HEK293 (cell line): ENCODE results near the gene TMEM174.

Source experiments
- CTCF ChIA-PET: fragments of 350-600 bp; formaldehyde crosslinking; extraction: SDS; loops from one replicate; lab custom pipeline; 2021; ENCODE audit warnings: antibody characterized with exemption; lab: Yijun Ruan, JAX
- POLR2A ChIA-PET: fragments of 300-600 bp; formaldehyde crosslinking; extraction: SDS; loops from one replicate; lab custom pipeline; 2020; ENCODE audit warnings: antibody characterized with exemption, inconsistent platforms; lab: Yijun Ruan, JAX
- H3K27ac ChIP-seq: fragments of 200-500 bp; sonication (Bioruptor generic); 2 replicates; pipeline ENCODE4 v1.5.1; 2014; ENCODE audit warnings: low read depth, low read length, control low read depth, inconsistent platforms; ENCODE audit errors: extremely low read depth
- H3K36me3 ChIP-seq, 2 experiments: fragments of 200-500 bp in 1 of 2; sonication (Bioruptor generic) in 1 of 2; 1 replicate in 1 of 2; 2 replicates in 1 of 2; pipeline ENCODE4 v1.5.1; 2014 to 2017; ENCODE audit warnings: inconsistent platforms in 2 of 2, low read length in 2 of 2; ENCODE audit not compliant: control insufficient read depth in 2 of 2, insufficient read depth in 1 of 2
- H3K4me1 ChIP-seq: fragments of 200-500 bp; sonication (Bioruptor generic); 2 replicates; pipeline ENCODE4 v1.5.1; 2014; ENCODE audit warnings: mild to moderate bottlenecking, low read length, inconsistent platforms; ENCODE audit not compliant: control insufficient read depth, insufficient read depth
- H3K4me3 ChIP-seq: 2 replicates; pipeline ENCODE4 v1.5.1; 2011; ENCODE audit warnings: low read depth, mild to moderate bottlenecking, control low read depth, low read length, moderate library complexity
- H3K9me3 ChIP-seq: fragments of 200-500 bp; sonication (Bioruptor generic); 2 replicates; pipeline ENCODE4 v1.5.1; 2014; ENCODE audit warnings: low read depth, low read length, inconsistent platforms; ENCODE audit not compliant: control insufficient read depth, insufficient read depth
- PRDM10 ChIP-seq: fragments of 450-650 bp; formaldehyde crosslinking; IDR thresholded peaks from 2 replicates; pipeline ENCODE4 v1.5.1; 2016; ENCODE audit warnings: missing biosample characterization, missing genetic modification characterization
- YY2 ChIP-seq: fragments of 450-650 bp; formaldehyde crosslinking; IDR thresholded peaks from 2 replicates; pipeline ENCODE4 v1.5.1; 2016; ENCODE audit warnings: missing biosample characterization, missing genetic modification characterization
- ZBTB44 ChIP-seq: fragments of 450-650 bp; IDR thresholded peaks from 2 replicates; pipeline ENCODE4 v1.5.1; 2018; ENCODE audit warnings: missing biosample characterization, mild to moderate bottlenecking, missing genetic modification characterization
- ZBTB7A ChIP-seq: fragments of 450-650 bp; formaldehyde crosslinking; IDR thresholded peaks from 2 replicates; pipeline ENCODE4 v1.5.1; 2016; ENCODE audit warnings: low read depth, missing biosample characterization, missing genetic modification characterization
- ZIC2 ChIP-seq: fragments of 450-650 bp; formaldehyde crosslinking; IDR thresholded peaks from 2 replicates; pipeline ENCODE4 v1.5.1; 2016; ENCODE audit warnings: missing biosample characterization, missing genetic modification characterization
- ZNF112 ChIP-seq: fragments of 450-650 bp; formaldehyde crosslinking; IDR thresholded peaks from 2 replicates; pipeline ENCODE4 v1.5.0; 2017; ENCODE audit warnings: missing biosample characterization, missing genetic modification characterization
- ZNF148 ChIP-seq: fragments of 450-650 bp; formaldehyde crosslinking; IDR thresholded peaks from 2 replicates; pipeline ENCODE4 v1.5.0; 2017; ENCODE audit warnings: missing biosample characterization, missing genetic modification characterization, borderline replicate concordance
- ZNF16 ChIP-seq: fragments of 450-650 bp; formaldehyde crosslinking; IDR thresholded peaks from 2 replicates; pipeline ENCODE4 v1.5.1; 2016; ENCODE audit warnings: low read depth, missing biosample characterization, missing genetic modification characterization
- ZNF19 ChIP-seq: fragments of 450-650 bp; formaldehyde crosslinking; IDR thresholded peaks from 2 replicates; pipeline ENCODE4; 2016; ENCODE audit warnings: missing biosample characterization, missing genetic modification characterization, low read depth
- ZNF223 ChIP-seq: fragments of 450-650 bp; formaldehyde crosslinking; IDR thresholded peaks from 2 replicates; pipeline ENCODE4 v1.5.1; 2016; ENCODE audit warnings: missing biosample characterization, missing genetic modification characterization
- ZNF266 ChIP-seq: fragments of 450-650 bp; formaldehyde crosslinking; IDR thresholded peaks from 2 replicates; pipeline ENCODE4 v1.5.1; 2016; ENCODE audit warnings: missing biosample characterization, missing genetic modification characterization, low read depth
- ZNF335 ChIP-seq: fragments of 450-650 bp; formaldehyde crosslinking; conservative IDR thresholded peaks from 2 replicates; pipeline ENCODE4 v1.5.1; 2016; ENCODE audit warnings: missing biosample characterization, missing genetic modification characterization
- ZNF423 ChIP-seq: fragments of 450-650 bp; formaldehyde crosslinking; IDR thresholded peaks from 2 replicates; pipeline ENCODE4 v1.5.1; 2016; ENCODE audit warnings: missing biosample characterization, missing genetic modification characterization
- ZNF473 ChIP-seq: fragments of 450-650 bp; formaldehyde crosslinking; IDR thresholded peaks from 2 replicates; pipeline ENCODE4 v1.5.1; 2017; ENCODE audit warnings: missing biosample characterization, missing genetic modification characterization
- ZNF610 ChIP-seq: fragments of 450-650 bp; formaldehyde crosslinking; IDR thresholded peaks from 2 replicates; pipeline ENCODE4 v1.5.1; 2016; ENCODE audit warnings: missing biosample characterization, missing genetic modification characterization, borderline replicate concordance
- ZNF660 ChIP-seq: fragments of 450-650 bp; IDR thresholded peaks from 2 replicates; pipeline ENCODE4 v1.5.1; 2018; ENCODE audit warnings: missing biosample characterization, mild to moderate bottlenecking, missing genetic modification characterization
- TF ChIP-seq, protein P1 (sequence below): fragments of 450-650 bp; formaldehyde crosslinking; IDR thresholded peaks from 2 replicates; pipeline ENCODE4 v1.5.1; 2016; ENCODE audit warnings: missing biosample characterization, missing genetic modification characterization

Gene TMEM174

DNA sequence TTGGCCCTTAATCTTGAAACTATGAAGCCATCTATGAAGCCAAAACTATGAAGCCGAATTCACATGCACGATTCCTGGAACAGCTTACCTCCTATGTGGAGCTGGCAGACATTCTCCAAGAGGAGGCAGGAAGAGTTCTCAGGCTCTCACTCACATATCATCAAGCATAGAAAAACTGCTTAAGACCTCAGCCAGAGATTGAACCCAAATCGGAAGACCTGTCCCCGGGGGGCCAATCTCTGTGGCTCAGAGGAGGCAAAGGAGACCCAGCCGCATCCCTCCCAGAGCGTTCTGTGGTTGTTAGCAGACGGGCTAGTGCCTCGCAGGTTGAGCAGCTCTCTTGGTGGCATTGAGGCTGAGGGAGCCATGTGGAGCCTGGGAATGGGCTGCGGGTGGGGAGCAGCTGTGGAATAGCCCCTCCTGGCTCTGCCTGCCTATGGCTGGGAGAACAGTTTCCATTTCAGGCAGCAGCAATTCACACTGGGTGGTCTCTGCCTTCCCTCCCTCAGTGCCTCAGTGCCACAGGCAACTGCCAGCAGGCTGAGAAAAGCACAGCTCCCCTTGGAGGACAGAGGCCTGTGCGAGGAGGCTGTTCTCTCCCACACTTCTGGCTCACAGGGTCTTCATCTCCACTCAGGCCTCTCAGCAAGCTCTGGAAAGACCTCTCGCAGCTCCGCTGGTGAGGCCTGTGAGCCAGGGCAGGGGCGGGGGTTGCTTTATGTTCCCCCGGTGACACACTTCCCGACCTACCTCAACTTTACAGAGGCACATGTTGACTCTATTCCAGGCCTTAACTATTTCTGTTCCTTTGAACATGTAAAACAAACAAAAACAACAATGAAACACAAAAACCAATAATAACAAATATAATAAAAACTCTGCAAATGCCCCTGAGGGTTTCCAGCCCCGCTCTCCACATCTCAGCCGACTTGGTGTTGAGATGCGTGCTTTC is 17.4 kb upstream of the TMEM174 start:
- Histone ChIP-seq H3K9me3 (no peaks in the 10 kb centered on the region), H3K4me3 (no peak overlapping the region), H3K4me1 (no peaks in the 10 kb centered on the region)
- CTCF ChIA-PET: interaction anchor here (0.8 kb wide), 1 partner anchor 46 kb away, joined by 4 read pairs; no protein-coding TSS in a partner anchor
- no peak for TF ChIP-seq ZNF335
- peak; percentile 37; the same call in 1 of the 2 replicates for TF ChIP-seq ZIC2 (tag by site-specific recombination)
- TF ChIP-seq, all 188 proteins: peak for 1
- H3K27ac ChIP-seq: no peak overlapping the region
- POLR2A ChIA-PET: no interaction called here
- no peaks in the 10 kb centered on the region for H3K36me3 ChIP-seq

GRCh38 chr5:73157414-73158303 is 15.3 kb upstream of the TMEM174 start:
- Histone ChIP-seq H3K36me3 (no peaks in the 10 kb centered on the region), H3K27ac (no peak overlapping the region), H3K4me3 (no peak overlapping the region), H3K4me1 (no peaks in the 10 kb centered on the region), H3K9me3 (no peaks in the 10 kb centered on the region)
- CTCF ChIA-PET: interaction anchor here (1.8 kb wide), 1 partner anchor 13 kb away, joined by 5 read pairs; no protein-coding TSS in a partner anchor
- TF ChIP-seq PRDM10 (peak; percentile 58), ZNF148 (tag by site-specific recombination) (no peak)
- POLR2A ChIA-PET: no interaction called here

DNA sequence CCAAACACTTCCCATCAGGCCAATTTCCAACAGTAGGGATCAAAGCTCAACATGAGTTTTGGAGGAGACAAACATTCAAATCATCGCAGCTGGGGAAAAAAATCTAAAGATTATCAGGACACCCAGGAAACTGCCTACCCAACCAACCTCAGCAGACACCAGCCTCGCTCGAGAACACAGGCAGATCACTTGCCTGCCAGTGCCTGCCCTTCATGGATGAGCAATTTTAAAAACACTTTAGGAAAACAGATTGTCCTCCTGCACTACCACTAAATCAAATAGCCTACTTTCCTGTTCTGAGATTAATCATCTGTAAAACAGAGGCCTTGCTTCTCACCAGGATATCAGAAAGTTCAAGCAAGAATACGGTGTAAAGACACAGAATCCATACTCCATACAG is 14.7 kb upstream of the TMEM174 start:
- H3K36me3 ChIP-seq: no peaks in the 10 kb centered on the region
- POLR2A ChIA-PET: no interaction called here
- no peaks in the 10 kb centered on the region for H3K4me1 ChIP-seq
- no peaks in the 10 kb centered on the region for H3K9me3 ChIP-seq
- CTCF ChIA-PET: interaction anchor here (1.7 to 1.8 kb wide), 2 partner anchors 13 to 43 kb away, joined by 4 to 5 read pairs; no protein-coding TSS in a partner anchor
- H3K4me3 ChIP-seq: no peak overlapping the region
- no peak overlapping the region for H3K27ac ChIP-seq
- TF ChIP-seq ZNF473 (no peak), ZNF266 (tag by site-specific recombination) (no peak), ZBTB44 (no peak), ZNF19 (tag by site-specific recombination) (no peak), ZNF610 (no peak), YY2 (no peak), ZNF423 (tag by site-specific recombination) (no peak), ZBTB7A (no peak), ZNF660 (tag by site-specific recombination) (no peak), ZNF112 (tag by site-specific recombination) (no peak), ZNF223 (no peak), ZNF16 (no peak)
- TF ChIP-seq, protein P1, sequence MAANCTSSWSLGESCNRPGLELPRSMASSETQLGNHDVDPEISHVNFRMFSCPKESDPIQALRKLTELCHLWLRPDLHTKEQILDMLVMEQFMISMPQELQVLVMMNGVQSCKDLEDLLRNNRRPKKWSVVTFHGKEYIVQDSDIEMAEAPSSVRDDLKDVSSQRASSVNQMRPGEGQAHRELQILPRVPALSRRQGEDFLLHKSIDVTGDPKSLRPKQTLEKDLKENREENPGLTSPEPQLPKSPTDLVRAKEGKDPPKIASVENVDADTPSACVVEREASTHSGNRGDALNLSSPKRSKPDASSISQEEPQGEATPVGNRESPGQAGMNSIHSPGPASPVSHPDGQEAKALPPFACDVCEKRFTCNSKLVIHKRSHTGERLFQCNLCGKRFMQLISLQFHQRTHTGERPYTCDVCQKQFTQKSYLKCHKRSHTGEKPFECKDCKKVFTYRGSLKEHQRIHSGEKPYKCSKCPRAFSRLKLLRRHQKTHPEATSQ: no peak
